GM19324 (cell line): ENCODE measurements around the gene PFKL.
A peak's percentile ranks its signal among the peaks of the same experiment; 100 is the strongest.
"Not testable (repeated sequence)": the region's sequence is repeated elsewhere in the genome, so short reads cannot be mapped to it uniquely, and the experiment has no call there.

Experiments used
- ATAC-seq: cut with Tn5 transposase; IDR thresholded peaks from one replicate; pipeline ENCODE4 v1.9.1; 2021; ENCODE audit warnings: mild to moderate bottlenecking, moderate library complexity; ENCODE audit not compliant: unreplicated experiment, low FRiP score

PFKL gene

GRCh38 chr21:44337941-44338895 is 38.4 kb downstream of the PFKL start:
- ATAC-seq, result no peak

GRCh38 chr21:44338971-44339910 is 39.4 kb downstream of the PFKL start, which contains the start of gene CFAP410:
Gene CFAP410 (minus strand): TSS chr21:44339390. CDS start chr21:44339194, 196 bp downstream.
- peak; percentile 93 for ATAC-seq

GRCh38 chr21:44341726-44342458 is 42.0 kb downstream of the PFKL start:
- not testable (repeated sequence) for ATAC-seq

GRCh38 chr21:44342981-44343380 is 43.1 kb downstream of the PFKL start:
- not testable (repeated sequence) for ATAC-seq

- ATAC-seq, result no peak
Measured at GRCh38 chr21:44344541-44345183, 44.8 kb downstream of the PFKL start.

- no peak for ATAC-seq
Measured at GRCh38 chr21:44345495-44345894, 45.6 kb downstream of the PFKL start.

GRCh38 chr21:44347911-44348451 is 48.1 kb downstream of the PFKL start:
- ATAC-seq, result no peak

GRCh38 chr21:44348861-44349260 is 49.0 kb downstream of the PFKL start:
- ATAC-seq, result no peak

- no peak for ATAC-seq
Measured at GRCh38 chr21:44349416-44349846, 49.6 kb downstream of the PFKL start.

GRCh38 chr21:44349847-44350772 is 50.3 kb downstream of the PFKL start:
- ATAC-seq, result no peak

- no peak for ATAC-seq
Measured at GRCh38 chr21:44350773-44351481, 51.1 kb downstream of the PFKL start.

GRCh38 chr21:44351535-44352252 is 51.8 kb downstream of the PFKL start:
- no peak for ATAC-seq

- ATAC-seq, result no peak
Measured at GRCh38 chr21:44352253-44352860, 52.5 kb downstream of the PFKL start.

GRCh38 chr21:44353191-44353970 is 53.5 kb downstream of the PFKL start, which contains the start of gene TRPM2:
Gene TRPM2 (plus strand): TSS chr21:44353621. CDS start chr21:44353701, 80 bp downstream.
- ATAC-seq, result no peak

- no peak for ATAC-seq
Measured at GRCh38 chr21:44354001-44354405, 54.1 kb downstream of the PFKL start.
